ENCODE data around the gene RETREG3. TPM values are rescaled to one million over a fixed set of nuclear protein-coding genes. Genes with fewer than 3 reads are reported as not detected.

RETREG3 gene
- total and polyA plus RNA-seq, 2 donors (not counting 1 experiment from before 2014, with no cell fraction given) = 44.1 to 108 TPM

- peak within 1 kb of the TSS; percentile 83 for H2AFZ ChIP-seq (ENCODE audit: insufficient read depth, low read depth, low read length, poor library complexity, severe bottlenecking)
- ATAC-seq (ENCODE audit: low read depth) = peak; percentile 80
- Mint-ChIP-seq H3K27me3 (no peaks in the 10 kb centered on the region), H3K9me3 (ENCODE audit: insufficient read depth) (no peaks in the 10 kb centered on the region), H3K27ac (peak within 1 kb of the TSS; percentile 98), H3K4me1 (peaks cover 35% of the 10 kb centered on the region), H3K4me3 (peak within 1 kb of the TSS; percentile 99)
- peak within 1 kb of the TSS; percentile 77 for H3K9ac ChIP-seq (ENCODE audit: low read length)
- peak within 1 kb of the TSS; percentile 66 to 88 (median 74) for H3K4me3 ChIP-seq (ENCODE audit: control extremely low read depth in 1 of 5, extremely low read depth in 1 of 5, insufficient read depth in 1 of 5, low read depth in 2 of 5, low read length in 4 of 5)
- intact Hi-C loops (cut with micrococcal nuclease) = loop anchor here (1.0 to 5.0 kb wide), 4 partner anchors 10 to 110 kb away; partner anchors contain the start of genes NAGLU, PLEKHH3 and PSMC3IP
- peak; percentile 94 for DNase-seq
- no peaks in the 10 kb centered on the region for H3K27me3 ChIP-seq (replicated peaks in 1 of 4; ENCODE audit: control extremely low read depth in 1 of 4, control insufficient read depth in 3 of 4, insufficient read depth in 4 of 4, low read length in 3 of 4)
- H4K20me1 ChIP-seq (ENCODE audit: control insufficient read depth, insufficient read depth, low read length, poor library complexity, severe bottlenecking) = peaks cover 25% of the 10 kb centered on the region
- TF ChIP-seq, protein P1, sequence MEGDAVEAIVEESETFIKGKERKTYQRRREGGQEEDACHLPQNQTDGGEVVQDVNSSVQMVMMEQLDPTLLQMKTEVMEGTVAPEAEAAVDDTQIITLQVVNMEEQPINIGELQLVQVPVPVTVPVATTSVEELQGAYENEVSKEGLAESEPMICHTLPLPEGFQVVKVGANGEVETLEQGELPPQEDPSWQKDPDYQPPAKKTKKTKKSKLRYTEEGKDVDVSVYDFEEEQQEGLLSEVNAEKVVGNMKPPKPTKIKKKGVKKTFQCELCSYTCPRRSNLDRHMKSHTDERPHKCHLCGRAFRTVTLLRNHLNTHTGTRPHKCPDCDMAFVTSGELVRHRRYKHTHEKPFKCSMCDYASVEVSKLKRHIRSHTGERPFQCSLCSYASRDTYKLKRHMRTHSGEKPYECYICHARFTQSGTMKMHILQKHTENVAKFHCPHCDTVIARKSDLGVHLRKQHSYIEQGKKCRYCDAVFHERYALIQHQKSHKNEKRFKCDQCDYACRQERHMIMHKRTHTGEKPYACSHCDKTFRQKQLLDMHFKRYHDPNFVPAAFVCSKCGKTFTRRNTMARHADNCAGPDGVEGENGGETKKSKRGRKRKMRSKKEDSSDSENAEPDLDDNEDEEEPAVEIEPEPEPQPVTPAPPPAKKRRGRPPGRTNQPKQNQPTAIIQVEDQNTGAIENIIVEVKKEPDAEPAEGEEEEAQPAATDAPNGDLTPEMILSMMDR (IDR thresholded peaks at IDR 0.05) = no peak
- TF ChIP-seq EZH2 (IDR thresholded peaks at IDR 0.05; ENCODE audit: borderline replicate concordance, insufficient read depth, low read depth, low read length, poor library complexity, severe bottlenecking) = no peak
- peaks cover 0 to 53% of the 10 kb centered on the region in 2 experiments for H3K36me3 ChIP-seq (replicated peaks in 1 of 2; ENCODE audit: control extremely low read depth in 1 of 2, control insufficient read depth in 1 of 2, extremely low read depth in 1 of 2, insufficient read depth in 2 of 2, low read length in 1 of 2)
- H3K4me1 ChIP-seq (ENCODE audit: control insufficient read depth in 2 of 2, insufficient read depth in 2 of 2, low read length in 2 of 2) = peaks cover 26 to 42% of the 10 kb centered on the region in 2 donors
- ChIA-PET CTCF (interaction anchor here (0.7 to 6.4 kb wide), 7 partner anchors 9 to 112 kb away, joined by 3 to 51 read pairs (median 5); partner anchors contain the start of gene PSMC3IP), POLR2A (interaction anchor here (0.8 to 2.4 kb wide), 5 partner anchors 11 to 43 kb away, joined by 3 to 19 read pairs (median 6); partner anchors contain the start of genes NAGLU, PSMC3IP and TUBG1)
- no peaks in the 10 kb centered on the region for H3K9me3 ChIP-seq (ENCODE audit: control extremely low read depth in 1 of 3, control insufficient read depth in 2 of 3, insufficient read depth in 1 of 3, low read length in 2 of 3)
- peaks cover 57% of the 10 kb centered on the region for H3K79me2 ChIP-seq (ENCODE audit: control insufficient read depth, insufficient read depth, low read length)
- 0% methylated on average over 70 of the region's 72 CpGs for WGBS (ENCODE audit: insufficient coverage)
- H3K27ac ChIP-seq (ENCODE audit: low read length in 2 of 2) = peak within 1 kb of the TSS; percentile 76 to 78
- H3K4me2 ChIP-seq (replicated peaks; ENCODE audit: low read depth, low read length, poor library complexity, severe bottlenecking) = peak within 1 kb of the TSS; percentile 93
These were observed 42.1 kb downstream of the RETREG3 start, which contains the start of gene MLX for GRCh38 chr17:42566883-42567573. Gene MLX (plus strand): TSS chr17:42567100. CDS start chr17:42567125, 25 bp downstream.

Data from B cell (primary cell).